Activated CD4-positive, alpha-beta T cell treated with anti-CD3 and anti-CD28 coated beads for 36 hours (primary cell): ENCODE measurements around the gene RBM47. TPM values are rescaled to one million over a fixed set of nuclear protein-coding genes. Genes with fewer than 3 reads are reported as not detected.
"Not testable (repeated sequence)": the region's sequence is repeated elsewhere in the genome, so short reads cannot be mapped to it uniquely, and the experiment has no call there.

Experiments used
- ATAC-seq: fragments of 200-7000 bp; cut with Tn5 transposase; one replicate; pipeline ENCODE4 v1.10.0; 2021; ENCODE audit warnings: mild to moderate bottlenecking, moderate library complexity
- CTCF ChIA-PET: fragments of 350-600 bp; sonication (Branson Sonifier 250); formaldehyde crosslinking; loops from one replicate; lab custom pipeline; 2021; ENCODE audit warnings: antibody characterized with exemption; lab: Charles Lee
- POLR2A ChIA-PET: fragments of 350-600 bp; sonication (Branson Sonifier 250); formaldehyde crosslinking; loops from one replicate; lab custom pipeline; 2021; ENCODE audit warnings: antibody characterized with exemption, inconsistent platforms; lab: Charles Lee
- DNase-seq: peaks from one replicate; pipeline ENCODE4 v3.0.0-alpha.2; 2020
- H3K27ac Mint-ChIP-seq: one replicate; pipeline ENCODE4 v1.8.0; 2021; ENCODE audit warnings: mixed read lengths
- H3K27me3 Mint-ChIP-seq: one replicate; pipeline ENCODE4 v1.8.0; 2021; ENCODE audit warnings: mixed read lengths
- H3K36me3 Mint-ChIP-seq: one replicate; pipeline ENCODE4 v1.8.0; 2021; ENCODE audit warnings: low read depth, mixed read lengths
- H3K4me1 Mint-ChIP-seq: one replicate; pipeline ENCODE4 v1.8.0; 2021; ENCODE audit warnings: mixed read lengths
- H3K4me3 Mint-ChIP-seq: one replicate; pipeline ENCODE4 v1.8.0; 2021; ENCODE audit warnings: mild to moderate bottlenecking, moderate library complexity, mixed read lengths
- H3K9me3 Mint-ChIP-seq: one replicate; pipeline ENCODE4 v1.8.0; 2021; ENCODE audit warnings: low read depth, mixed read lengths
- intact Hi-C, 2 experiments: fragments of 100-400 bp; cut with DNase I in 1 of 2; cut with micrococcal nuclease in 1 of 2; formaldehyde crosslinking; loops; one replicate each; pipeline versions ENCODE4 v1.14.2 to v1.15.1; 2022 to 2024; cut with DNase I, micrococcal nuclease
- total RNA-seq, 2 experiments: library from RNA; stranded (reverse); gene quantifications; one replicate each; pipeline ENCODE4 v1.2.3, GENCODE V29; 2021

RBM47 gene
- total RNA-seq, 2 experiments from 2014 or later: 3.2 to 4.4 TPM

DNA sequence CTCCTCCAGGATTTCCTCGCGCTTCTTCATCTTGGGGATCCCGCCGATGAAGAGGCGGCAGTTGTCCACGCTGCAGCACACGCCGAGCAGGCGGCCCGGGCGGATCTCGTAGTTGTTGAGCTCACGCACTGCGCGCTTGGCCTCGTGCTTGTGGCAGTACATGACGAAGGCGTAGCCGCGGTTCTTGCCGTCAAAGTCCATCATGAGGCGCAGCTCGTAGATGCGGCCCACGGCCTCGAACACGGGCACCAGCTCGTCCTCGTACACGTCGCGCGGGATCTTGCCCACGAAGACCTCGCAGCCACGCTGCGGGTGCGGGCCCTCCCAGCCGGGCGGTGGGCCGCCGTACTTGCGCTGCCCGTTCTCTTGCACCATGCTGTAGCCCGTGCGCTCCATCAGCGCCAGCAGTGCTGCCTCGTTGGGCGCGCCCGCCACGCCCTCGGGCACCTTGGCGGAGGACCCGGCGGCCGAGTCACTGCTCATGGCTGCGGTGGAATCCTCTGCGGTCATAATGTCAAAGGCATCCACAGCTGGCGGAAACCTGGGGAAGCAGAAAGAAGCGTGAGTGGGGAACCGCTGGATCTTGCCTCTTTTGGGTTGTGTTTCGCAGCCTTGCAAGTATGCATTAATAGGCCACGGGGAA, 191.2 kb downstream of the RBM47 start:
- ChIA-PET POLR2A (no interaction called here), CTCF (interaction anchor here (1.6 kb wide), 1 partner anchor 402 kb away, joined by 4 read pairs; no protein-coding TSS in a partner anchor)
- intact Hi-C loops: loop anchor here in 1 of 2 experiments (10.0 kb wide), 1 partner anchor 276 kb away; no protein-coding TSS in a partner anchor
- no peak for ATAC-seq
- no peaks in the 10 kb centered on the region for H3K9me3 Mint-ChIP-seq
- peaks cover 13% of the 10 kb centered on the region for H3K4me1 Mint-ChIP-seq
- no peak overlapping the region for H3K4me3 Mint-ChIP-seq
- DNase-seq: no peak
- no peak overlapping the region for H3K27ac Mint-ChIP-seq
- H3K27me3 Mint-ChIP-seq: no peaks in the 10 kb centered on the region
- H3K36me3 Mint-ChIP-seq: no peaks in the 10 kb centered on the region

DNA sequence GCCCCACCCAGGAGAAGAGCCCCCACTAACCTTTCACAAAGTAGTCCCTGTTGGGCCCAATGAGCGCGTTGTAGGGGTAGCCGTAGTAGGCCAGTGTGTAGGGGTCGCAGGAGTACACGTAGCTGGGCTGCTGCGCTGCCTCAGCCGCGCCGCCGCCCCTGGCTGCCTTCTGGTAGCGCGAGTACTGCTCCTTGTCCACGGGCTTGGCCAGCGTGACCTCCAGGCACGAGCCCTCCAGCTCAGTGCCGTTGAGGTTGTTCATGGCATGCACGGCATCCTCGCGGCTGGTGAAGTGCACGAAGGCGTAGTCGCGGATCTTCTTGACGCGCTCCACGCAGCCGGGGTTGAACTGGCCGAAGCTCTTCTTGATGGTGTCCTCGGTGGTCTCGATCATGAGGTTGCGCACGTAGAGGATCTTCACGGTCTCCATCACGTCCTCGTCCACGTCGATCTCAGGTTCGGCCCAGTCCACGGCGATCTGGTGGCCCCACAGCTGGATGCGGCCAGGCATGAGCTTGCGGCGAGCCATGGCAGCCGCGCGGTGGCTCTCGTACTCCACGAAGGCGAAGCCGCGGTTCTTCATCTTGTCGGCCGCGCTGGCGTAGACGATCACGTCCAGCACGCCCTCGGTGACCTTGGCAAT, 191.8 kb downstream of the RBM47 start:
- Mint-ChIP-seq H3K9me3 (no peaks in the 10 kb centered on the region), H3K36me3 (no peaks in the 10 kb centered on the region), H3K4me3 (no peak overlapping the region), H3K27me3 (no peaks in the 10 kb centered on the region), H3K27ac (no peak overlapping the region), H3K4me1 (peaks cover 20% of the 10 kb centered on the region)
- ATAC-seq: no peak
- POLR2A ChIA-PET: no interaction called here
- CTCF ChIA-PET: no interaction called here
- intact Hi-C loops: loop anchor here in 1 of 2 experiments (10.0 kb wide), 1 partner anchor 277 kb away; no protein-coding TSS in a partner anchor
- no peak for DNase-seq

DNA sequence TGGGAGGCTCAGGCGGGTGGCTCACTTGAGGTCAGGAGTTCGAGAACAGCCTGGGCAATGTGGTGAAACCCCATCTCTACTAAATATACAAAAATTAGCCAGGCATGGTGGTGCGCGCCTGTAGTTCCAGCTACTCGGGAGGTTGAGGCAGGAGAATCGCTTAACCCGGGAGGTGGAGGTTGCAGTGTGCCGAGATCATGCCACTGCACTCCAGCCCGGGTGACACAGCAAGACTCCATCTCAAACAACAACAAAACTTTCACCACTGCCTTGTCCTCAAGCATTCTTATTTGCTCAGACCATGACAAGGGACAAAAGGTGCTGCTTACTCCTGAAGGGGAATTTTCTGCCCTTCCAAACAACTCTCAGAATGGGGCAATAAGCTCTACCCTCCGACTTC, 194.4 kb downstream of the RBM47 start:
- POLR2A ChIA-PET, H3K9me3 Mint-ChIP-seq, H3K27ac Mint-ChIP-seq, CTCF ChIA-PET, DNase-seq, H3K36me3 Mint-ChIP-seq, ATAC-seq, H3K27me3 Mint-ChIP-seq, H3K4me3 Mint-ChIP-seq: not testable (repeated sequence)
- peaks cover 24% of the 10 kb centered on the region for H3K4me1 Mint-ChIP-seq
- intact Hi-C loops: loop anchor here in 1 of 2 experiments (10.0 kb wide), 1 partner anchor 279 kb away; no protein-coding TSS in a partner anchor

DNA sequence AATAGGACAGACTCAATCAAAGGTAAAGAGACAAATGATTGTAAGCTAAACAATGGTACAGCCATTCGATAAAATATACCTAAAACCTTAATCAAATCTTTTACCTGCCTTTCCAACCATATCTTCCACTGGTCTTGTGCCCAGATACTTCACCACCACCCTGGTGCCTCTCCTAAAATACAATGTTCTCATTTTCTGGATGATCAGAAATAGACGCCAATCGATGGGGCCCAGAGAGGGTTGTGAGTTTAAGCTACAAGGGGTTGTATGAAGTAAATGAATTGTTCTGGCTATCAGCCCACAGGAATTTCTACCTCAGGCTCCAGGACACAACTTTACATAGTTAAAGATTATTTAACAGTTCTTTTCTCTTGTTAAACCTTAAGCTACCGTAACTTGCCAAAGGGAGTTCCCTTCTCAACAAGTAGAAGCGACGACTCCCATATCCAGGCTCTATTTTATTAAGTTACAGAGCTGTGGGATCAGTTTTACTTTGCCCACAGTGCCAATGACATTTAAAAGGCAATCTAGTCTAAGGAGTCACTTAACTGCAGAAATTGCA, 195.5 kb downstream of the RBM47 start:
- no peaks in the 10 kb centered on the region for H3K27me3 Mint-ChIP-seq
- no peak for ATAC-seq
- ChIA-PET CTCF (interaction anchor here (0.7 to 1.0 kb wide), 3 partner anchors 8 to 350 kb away, joined by 3 to 4 read pairs (median 3); no protein-coding TSS in a partner anchor), POLR2A (interaction anchor here (0.6 to 0.7 kb wide), 3 partner anchors 205 to 373 kb away, joined by 3 to 7 read pairs (median 3); no protein-coding TSS in a partner anchor)
- peaks cover 24% of the 10 kb centered on the region for H3K4me1 Mint-ChIP-seq
- DNase-seq: no peak
- no peak overlapping the region for H3K4me3 Mint-ChIP-seq
- H3K36me3 Mint-ChIP-seq: no peaks in the 10 kb centered on the region
- H3K9me3 Mint-ChIP-seq: no peaks in the 10 kb centered on the region
- H3K27ac Mint-ChIP-seq: no peak overlapping the region
- intact Hi-C loops: loop anchor here (5.0 to 10.0 kb wide), 3 partner anchors 281 to 377 kb away; partner anchors contain the start of gene N4BP2 (in 1 of the 2)

DNA sequence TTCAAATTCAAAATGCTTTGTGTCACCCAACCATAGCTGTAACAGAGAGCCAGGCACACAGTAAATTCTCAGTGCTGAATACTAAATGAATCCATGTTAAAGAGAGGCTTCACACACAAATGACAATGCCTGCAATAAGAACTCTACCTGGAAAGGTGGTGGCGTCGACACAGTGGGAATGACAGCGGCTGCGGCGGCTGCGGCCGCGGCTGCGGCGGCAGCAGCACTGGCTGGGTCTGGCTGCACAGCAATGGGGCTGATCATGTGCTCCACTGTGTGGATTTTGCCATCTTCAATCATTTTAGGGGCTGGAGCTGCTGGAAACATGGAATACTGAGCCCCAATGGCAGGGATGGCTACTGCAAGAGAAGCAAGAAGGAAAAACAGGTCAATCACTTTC, 197.2 kb downstream of the RBM47 start:
- no peaks in the 10 kb centered on the region for H3K36me3 Mint-ChIP-seq
- H3K4me3 Mint-ChIP-seq: no peak overlapping the region
- ChIA-PET CTCF (no interaction called here), POLR2A (no interaction called here)
- no peak for DNase-seq
- intact Hi-C loops: loop anchor here (2.0 to 10.0 kb wide), 4 partner anchors 34 to 375 kb away; partner anchors contain the start of gene N4BP2 (in 1 of the 2)
- no peak for ATAC-seq
- peaks cover 20% of the 10 kb centered on the region for H3K4me1 Mint-ChIP-seq
- peak overlapping the region; percentile 51 for H3K27ac Mint-ChIP-seq
- H3K27me3 Mint-ChIP-seq: no peaks in the 10 kb centered on the region
- no peaks in the 10 kb centered on the region for H3K9me3 Mint-ChIP-seq

DNA sequence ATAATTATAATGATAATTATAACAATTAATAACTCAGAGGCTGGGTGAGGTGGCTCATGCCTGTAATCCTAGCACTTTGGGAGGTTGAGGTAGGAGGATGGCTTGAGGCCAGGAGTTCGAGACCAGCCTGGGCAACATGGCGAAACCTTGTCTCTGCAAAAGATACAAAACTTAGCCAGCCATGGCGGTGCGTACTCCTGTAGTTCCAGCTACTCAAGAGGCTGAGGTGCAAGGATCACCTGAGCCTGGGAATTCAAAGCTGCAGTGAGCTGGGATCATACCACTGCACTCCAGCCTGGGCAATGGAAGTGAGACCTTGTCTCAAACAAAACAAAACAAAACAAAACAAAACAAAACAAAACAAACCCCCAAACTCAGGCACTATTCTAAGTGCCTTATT, 201.8 kb downstream of the RBM47 start:
- H3K27me3 Mint-ChIP-seq, H3K27ac Mint-ChIP-seq, intact Hi-C loops, ATAC-seq, H3K4me1 Mint-ChIP-seq, DNase-seq, H3K4me3 Mint-ChIP-seq, CTCF ChIA-PET, POLR2A ChIA-PET, H3K9me3 Mint-ChIP-seq, H3K36me3 Mint-ChIP-seq: not testable (repeated sequence)

DNA sequence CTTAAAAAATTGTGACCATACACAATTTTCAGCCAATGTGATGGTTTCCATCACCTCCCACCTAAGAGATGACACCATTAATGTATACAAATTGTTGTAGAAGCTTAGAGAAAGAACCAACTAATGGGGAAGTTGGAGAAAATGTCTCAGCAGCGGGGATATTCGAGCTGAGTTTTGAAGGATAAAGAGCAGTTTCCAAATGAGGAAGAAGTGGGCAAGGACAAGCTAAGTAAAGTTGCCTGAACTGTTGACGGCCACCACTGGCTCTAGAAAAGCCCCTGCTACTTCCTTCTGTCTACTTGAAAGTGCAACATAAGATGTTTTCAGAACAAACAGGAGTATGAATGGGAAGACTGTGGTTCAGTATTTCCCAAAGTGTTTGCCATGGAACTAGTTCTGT, 202.5 kb downstream of the RBM47 start:
- no peaks in the 10 kb centered on the region for H3K27me3 Mint-ChIP-seq
- ChIA-PET POLR2A (interaction anchor here (0.6 kb wide), 1 partner anchor 59 kb away, joined by 6 read pairs; no protein-coding TSS in a partner anchor), CTCF (no interaction called here)

DNA sequence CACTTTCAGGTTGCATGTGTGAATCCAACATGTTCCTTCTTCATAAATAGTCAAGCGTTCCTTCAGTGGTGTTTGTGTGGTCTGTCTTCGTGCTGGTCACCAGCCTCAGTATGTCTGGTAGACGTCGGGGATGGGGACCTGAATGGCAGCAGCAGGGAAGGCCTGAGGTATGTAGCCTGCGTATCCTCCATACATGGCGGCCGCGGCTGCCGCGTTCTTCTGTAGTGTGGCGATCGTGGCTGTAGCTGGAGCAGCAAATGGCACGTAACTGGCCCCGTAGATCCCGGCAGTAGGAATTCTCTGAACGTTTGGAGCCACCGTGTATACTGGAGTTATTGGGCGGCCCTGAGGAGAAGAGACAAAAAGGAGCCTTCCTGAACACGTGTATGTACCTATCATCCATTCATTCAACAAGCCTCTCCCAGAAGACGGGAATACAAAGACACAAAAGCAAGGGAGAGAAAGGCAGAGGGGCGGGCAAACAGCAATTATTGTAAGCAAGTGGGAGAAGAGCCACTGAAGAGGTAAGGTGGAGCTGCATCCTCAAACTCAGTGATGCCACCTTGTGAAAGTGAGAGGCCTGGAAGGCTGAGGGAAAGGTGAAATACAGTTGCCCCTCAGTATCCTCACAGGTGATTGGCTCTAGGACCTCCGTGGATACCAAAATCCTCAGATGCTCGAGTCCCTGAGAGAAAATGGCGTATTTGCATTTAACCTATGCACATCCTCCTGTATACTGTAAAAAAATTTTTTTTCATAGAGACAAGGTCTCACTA, 203.7 kb downstream of the RBM47 start:
- intact Hi-C loops: no loop called here
- no peak for DNase-seq
- H3K27ac Mint-ChIP-seq: no peak overlapping the region
- no peaks in the 10 kb centered on the region for H3K4me1 Mint-ChIP-seq
- no peaks in the 10 kb centered on the region for H3K9me3 Mint-ChIP-seq
- POLR2A ChIA-PET: no interaction called here
- no peaks in the 10 kb centered on the region for H3K36me3 Mint-ChIP-seq
- CTCF ChIA-PET: no interaction called here
- H3K4me3 Mint-ChIP-seq: no peak overlapping the region
- no peaks in the 10 kb centered on the region for H3K27me3 Mint-ChIP-seq
- no peak for ATAC-seq

More for the DNA sequence above, 202.5 kb downstream of the RBM47 start:
- H3K36me3 Mint-ChIP-seq: no peaks in the 10 kb centered on the region
- no peak overlapping the region for H3K4me3 Mint-ChIP-seq
- DNase-seq (no peak), ATAC-seq (no peak)
- no peaks in the 10 kb centered on the region for H3K9me3 Mint-ChIP-seq
- H3K4me1 Mint-ChIP-seq: no peaks in the 10 kb centered on the region
- intact Hi-C loops: no loop called here
- H3K27ac Mint-ChIP-seq: no peak overlapping the region

DNA sequence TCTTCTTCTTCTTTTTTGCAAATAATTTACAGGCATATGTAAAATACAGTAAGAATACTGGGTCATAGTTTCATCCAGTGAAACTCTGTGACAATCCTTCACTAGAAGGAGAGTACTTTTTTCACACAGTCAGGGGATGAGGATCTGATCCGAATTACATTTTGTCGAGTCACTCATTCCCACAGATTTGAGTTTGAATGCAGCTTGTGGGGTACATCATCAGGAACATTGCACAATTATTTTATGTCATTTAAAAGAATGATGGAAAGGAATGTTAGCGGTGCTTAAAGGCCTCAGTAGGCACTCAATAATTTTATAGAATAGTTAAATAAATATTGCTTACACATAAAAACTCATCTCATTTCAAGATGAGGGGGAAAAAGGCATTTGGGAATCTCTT, 205.9 kb downstream of the RBM47 start:
- H3K9me3 Mint-ChIP-seq: no peaks in the 10 kb centered on the region
- no peak overlapping the region for H3K27ac Mint-ChIP-seq
- H3K27me3 Mint-ChIP-seq: no peaks in the 10 kb centered on the region
- ATAC-seq (no peak), DNase-seq (no peak)
- CTCF ChIA-PET: interaction anchor here (1.0 to 1.1 kb wide), 2 partner anchors 11 to 312 kb away, joined by 3 read pairs; no protein-coding TSS in a partner anchor
- H3K4me1 Mint-ChIP-seq: no peaks in the 10 kb centered on the region
- intact Hi-C loops: no loop called here
- no peak overlapping the region for H3K4me3 Mint-ChIP-seq
- H3K36me3 Mint-ChIP-seq: no peaks in the 10 kb centered on the region
- POLR2A ChIA-PET: no interaction called here

DNA sequence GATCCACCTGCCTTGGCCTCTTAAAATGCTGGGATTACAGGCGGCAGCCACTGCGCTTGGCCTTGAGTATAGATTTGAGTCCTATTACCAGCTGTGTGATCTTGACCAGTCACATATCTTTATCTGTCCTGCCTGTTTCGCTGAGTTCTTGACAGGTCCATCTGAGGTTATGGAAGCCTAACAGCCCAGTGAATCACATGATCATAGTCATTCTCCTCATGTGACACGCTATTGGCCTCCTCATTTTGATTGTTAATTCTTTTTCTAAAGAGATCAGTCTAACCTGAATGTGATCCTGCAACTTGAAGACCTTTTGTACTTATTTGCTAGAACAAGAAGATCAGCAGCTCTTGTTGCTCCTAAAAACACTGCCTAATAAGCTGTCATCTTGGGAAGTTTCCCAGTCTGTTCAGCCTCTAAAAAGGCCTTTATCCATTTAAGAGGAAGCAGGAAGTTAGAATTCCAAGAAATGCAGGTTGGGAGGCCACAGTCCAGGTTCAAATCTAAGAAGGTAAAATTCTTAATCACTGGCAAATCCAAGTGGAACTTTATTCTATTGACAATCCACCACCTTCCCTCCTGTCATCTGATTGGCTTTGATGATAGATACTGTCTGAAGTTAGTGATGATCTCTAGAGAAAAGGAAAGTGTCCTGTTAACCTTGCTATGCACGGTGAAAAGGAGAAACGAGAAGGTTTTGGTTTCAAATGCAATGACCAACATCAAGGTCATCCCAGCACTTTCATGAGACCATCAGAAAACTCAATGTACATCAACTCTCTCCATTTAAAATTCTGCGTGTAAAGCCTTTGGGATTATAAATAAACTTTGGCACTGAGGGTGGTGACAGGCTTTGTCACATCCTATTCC, 207.6 kb downstream of the RBM47 start:
- DNase-seq (no peak), ATAC-seq (no peak)
- Mint-ChIP-seq H3K27ac (no peak overlapping the region), H3K4me3 (no peak overlapping the region), H3K27me3 (no peaks in the 10 kb centered on the region), H3K36me3 (no peaks in the 10 kb centered on the region), H3K4me1 (no peaks in the 10 kb centered on the region), H3K9me3 (no peaks in the 10 kb centered on the region)
- ChIA-PET POLR2A (interaction anchor here (0.6 kb wide), 1 partner anchor 722 kb away, joined by 3 read pairs; no protein-coding TSS in a partner anchor), CTCF (interaction anchor here (1.4 kb wide), 1 partner anchor 18 kb away, joined by 4 read pairs; no protein-coding TSS in a partner anchor)
- intact Hi-C loops: no loop called here
